Measurements from ENCODE around the gene PPP1R12B. TPM values are rescaled to one million over a fixed set of nuclear protein-coding genes. Genes with fewer than 3 reads are reported as not detected.

Gene PPP1R12B
- total RNA-seq, 2 donors from 2014 or later, result 71.0 to 104 TPM

GRCh38 chr1:202561726-202562443 lies 213.4 kb downstream of the PPP1R12B start:
- ATAC-seq (no peak), DNase-seq (no peak)
- intact Hi-C loops (cut with DNase I, micrococcal nuclease), result no loop called here

- ATAC-seq (no peak), DNase-seq (no peak)
- intact Hi-C loops (cut with DNase I, micrococcal nuclease), result no loop called here
These were observed 214.1 kb downstream of the PPP1R12B start for GRCh38 chr1:202562444-202563060.

- DNase-seq (no peak), ATAC-seq (no peak)
- intact Hi-C loops (cut with DNase I, micrococcal nuclease), result no loop called here
These were observed 215.3 kb downstream of the PPP1R12B start for GRCh38 chr1:202563818-202564217.

- intact Hi-C loops (cut with DNase I, micrococcal nuclease), result no loop called here
- no peak for DNase-seq
- no peak for ATAC-seq
These were observed 216.5 kb downstream of the PPP1R12B start for GRCh38 chr1:202564958-202565495.

GRCh38 chr1:202565890-202566602 lies 217.5 kb downstream of the PPP1R12B start:
- intact Hi-C loops (cut with DNase I, micrococcal nuclease), result no loop called here
- DNase-seq, result no peak
- ATAC-seq, result no peak

- ATAC-seq (no peak), DNase-seq (no peak)
- intact Hi-C loops (cut with DNase I, micrococcal nuclease), result no loop called here
These were observed 219.2 kb downstream of the PPP1R12B start for GRCh38 chr1:202567738-202568137.

GRCh38 chr1:202568410-202568809 lies 219.9 kb downstream of the PPP1R12B start:
- DNase-seq (no peak), ATAC-seq (no peak)
- intact Hi-C loops (cut with DNase I, micrococcal nuclease), result no loop called here

GRCh38 chr1:202568826-202569225 lies 220.3 kb downstream of the PPP1R12B start:
- ATAC-seq (no peak), DNase-seq (no peak)

GRCh38 chr1:202569393-202570322 lies 221.2 kb downstream of the PPP1R12B start:
- intact Hi-C loops (cut with DNase I, micrococcal nuclease), result loop anchor here in 1 of 2 donors (10.0 kb wide), 1 partner anchor 65 kb away; no protein-coding TSS in a partner anchor
- DNase-seq, result no peak
- no peak for ATAC-seq

More at GRCh38 chr1:202568826-202569225, 220.3 kb downstream of the PPP1R12B start:
- intact Hi-C loops (cut with DNase I, micrococcal nuclease), result no loop called here

GRCh38 chr1:202571719-202572339 lies 223.3 kb downstream of the PPP1R12B start:
- intact Hi-C loops (cut with DNase I, micrococcal nuclease), result loop anchor here in 1 of 2 donors (10.0 kb wide), 1 partner anchor 67 kb away; no protein-coding TSS in a partner anchor
- ATAC-seq (peak; percentile 70), DNase-seq (peak in 1 of 2 donors; percentile 26)

- intact Hi-C loops (cut with DNase I, micrococcal nuclease), result loop anchor here in 1 of 2 donors (10.0 kb wide), 1 partner anchor 68 kb away; no protein-coding TSS in a partner anchor
- no peak for DNase-seq
- no peak for ATAC-seq
These were observed 224.4 kb downstream of the PPP1R12B start for GRCh38 chr1:202572867-202573266.

GRCh38 chr1:202575918-202576653 lies 227.6 kb downstream of the PPP1R12B start:
- DNase-seq (no peak), ATAC-seq (no peak)
- intact Hi-C loops (cut with DNase I, micrococcal nuclease), result loop anchor here in 1 of 2 donors (10.0 kb wide), 1 partner anchor 71 kb away; no protein-coding TSS in a partner anchor

GRCh38 chr1:202576816-202577215 lies 228.3 kb downstream of the PPP1R12B start:
- intact Hi-C loops (cut with DNase I, micrococcal nuclease), result loop anchor here in 1 of 2 donors (10.0 kb wide), 1 partner anchor 72 kb away; no protein-coding TSS in a partner anchor
- no peak for ATAC-seq
- no peak for DNase-seq

GRCh38 chr1:202577381-202577780 lies 228.9 kb downstream of the PPP1R12B start:
- intact Hi-C loops (cut with DNase I, micrococcal nuclease), result loop anchor here in 1 of 2 donors (10.0 kb wide), 1 partner anchor 73 kb away; no protein-coding TSS in a partner anchor
- DNase-seq (no peak), ATAC-seq (no peak)

- intact Hi-C loops (cut with DNase I, micrococcal nuclease), result loop anchor here in 1 of 2 donors (10.0 kb wide), 1 partner anchor 73 kb away; no protein-coding TSS in a partner anchor
- ATAC-seq (no peak), DNase-seq (no peak)
These were observed 229.6 kb downstream of the PPP1R12B start for GRCh38 chr1:202578001-202578504.

- intact Hi-C loops (cut with DNase I, micrococcal nuclease), result loop anchor here in 1 of 2 donors (10.0 kb wide), 1 partner anchor 74 kb away; no protein-coding TSS in a partner anchor
- ATAC-seq (peak; percentile 41), DNase-seq (no peak)
These were observed 230.1 kb downstream of the PPP1R12B start for GRCh38 chr1:202578565-202578964.
